ENCODE results near the gene SMIM20. TPM values are rescaled to one million over a fixed set of nuclear protein-coding genes. Genes with fewer than 3 reads are reported as not detected.
"Not testable (repeated sequence)": the region's sequence is repeated elsewhere in the genome, so short reads cannot be mapped to it uniquely, and the experiment has no call there.

SMIM20 gene
- 10 to 100 TPM; 36.4 to 59.4 (median 48.3) TPM for total RNA-seq

DNA sequence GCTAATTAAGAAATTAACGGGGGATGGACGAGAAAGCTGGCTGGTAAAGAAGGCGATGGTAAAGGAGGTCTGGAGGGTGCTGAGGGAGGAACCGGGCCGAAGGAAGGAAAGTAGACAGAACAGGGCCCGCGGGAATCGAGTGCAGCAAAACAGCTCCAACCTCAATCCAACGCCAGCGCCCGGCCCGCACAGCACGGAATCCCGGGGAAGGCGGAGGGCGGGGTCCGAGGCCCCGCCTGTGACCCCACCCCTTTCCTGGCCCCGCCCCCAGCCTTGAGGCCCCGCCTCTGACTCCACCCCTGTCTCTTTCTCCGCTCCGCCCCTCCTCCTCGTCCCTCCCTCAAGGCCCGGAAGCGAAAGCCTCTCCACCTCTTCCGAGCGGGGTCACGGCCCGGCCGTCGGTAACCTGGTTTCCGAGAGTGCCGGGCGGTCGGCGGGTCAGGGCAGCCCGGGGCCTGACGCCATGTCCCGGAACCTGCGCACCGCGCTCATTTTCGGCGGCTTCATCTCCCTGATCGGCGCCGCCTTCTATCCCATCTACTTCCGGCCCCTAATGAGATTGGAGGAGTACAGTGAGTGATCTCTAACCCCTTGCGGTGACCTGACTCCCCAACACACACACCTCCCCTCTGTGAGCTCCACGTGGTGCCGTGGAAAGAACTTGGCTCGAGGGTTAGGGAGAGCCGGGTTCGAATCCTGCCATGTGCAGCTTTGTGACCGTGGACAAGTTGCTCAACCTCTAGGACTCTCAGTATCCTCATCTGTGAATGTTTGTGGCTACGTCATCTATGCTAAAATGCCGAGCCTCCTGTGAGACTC, at the start of gene SMIM20:
SMIM20 (plus strand) TSS at position 370 of the 819 bp plus-strand sequence; CDS start at position 464, 94 bp downstream.
- no peaks in the 10 kb centered on the region for H3K36me3 ChIP-seq
- no peaks in the 10 kb centered on the region for H3K9me3 ChIP-seq
- peak; percentile 90 to 93 for DNase-seq
- no peaks in the 10 kb centered on the region for H3K27me3 ChIP-seq
- intact Hi-C loops (cut with DNase I; ENCODE audit: low total_unique reads) (loop anchor here (1.0 to 5.0 kb wide), 4 partner anchors 15 to 947 kb away; partner anchors contain the start of genes ANAPC4 and STIM2), in situ Hi-C loops (cut with MboI; ENCODE audit: low sequenced_read_pairs in 4 of 4) (loop anchor here in 3 of 4 donors (25.0 kb wide), 3 partner anchors 498 to 1327 kb away; partner anchors contain the start of genes STIM2 (in 3 of the 3) and DHX15 (in 1 of the 3))
- ATAC-seq = peak; percentile 96 to 97
- H3K27ac ChIP-seq = peak within 1 kb of the TSS; percentile 87 to 97 (median 90)
- peaks cover 14 to 15% of the 10 kb centered on the region in 2 donors for H3K4me1 ChIP-seq
- peak within 1 kb of the TSS; percentile 72 to 83 (median 76) for H3K4me3 ChIP-seq
- TF ChIP-seq, protein P1, sequence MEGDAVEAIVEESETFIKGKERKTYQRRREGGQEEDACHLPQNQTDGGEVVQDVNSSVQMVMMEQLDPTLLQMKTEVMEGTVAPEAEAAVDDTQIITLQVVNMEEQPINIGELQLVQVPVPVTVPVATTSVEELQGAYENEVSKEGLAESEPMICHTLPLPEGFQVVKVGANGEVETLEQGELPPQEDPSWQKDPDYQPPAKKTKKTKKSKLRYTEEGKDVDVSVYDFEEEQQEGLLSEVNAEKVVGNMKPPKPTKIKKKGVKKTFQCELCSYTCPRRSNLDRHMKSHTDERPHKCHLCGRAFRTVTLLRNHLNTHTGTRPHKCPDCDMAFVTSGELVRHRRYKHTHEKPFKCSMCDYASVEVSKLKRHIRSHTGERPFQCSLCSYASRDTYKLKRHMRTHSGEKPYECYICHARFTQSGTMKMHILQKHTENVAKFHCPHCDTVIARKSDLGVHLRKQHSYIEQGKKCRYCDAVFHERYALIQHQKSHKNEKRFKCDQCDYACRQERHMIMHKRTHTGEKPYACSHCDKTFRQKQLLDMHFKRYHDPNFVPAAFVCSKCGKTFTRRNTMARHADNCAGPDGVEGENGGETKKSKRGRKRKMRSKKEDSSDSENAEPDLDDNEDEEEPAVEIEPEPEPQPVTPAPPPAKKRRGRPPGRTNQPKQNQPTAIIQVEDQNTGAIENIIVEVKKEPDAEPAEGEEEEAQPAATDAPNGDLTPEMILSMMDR (IDR thresholded peaks at IDR 0.05 in 4 of 5, conservative IDR thresholded peaks at IDR 0.05 in 1 of 5) = no peak
- peak; percentile 77 to 78 for TF ChIP-seq POLR2A (IDR thresholded peaks at IDR 0.05)

GRCh38 chr4:25865586-25865985, 48.4 kb upstream of the SMIM20 start:
- in situ Hi-C loops (cut with MboI; ENCODE audit: low sequenced_read_pairs in 4 of 4) = no loop called here
- intact Hi-C loops (cut with DNase I; ENCODE audit: low total_unique reads) = no loop called here
- H3K27ac ChIP-seq = no peak overlapping the region
- H3K36me3 ChIP-seq = no peaks in the 10 kb centered on the region
- H3K4me3 ChIP-seq = no peak overlapping the region
- peaks cover 0 to 9% (median 0%) of the 10 kb centered on the region in 3 donors for H3K27me3 ChIP-seq
- DNase-seq (no peak), ATAC-seq (no peak)
- H3K9me3 ChIP-seq = no peaks in the 10 kb centered on the region
- TF ChIP-seq, protein P1 (IDR thresholded peaks at IDR 0.05 in 4 of 5, conservative IDR thresholded peaks at IDR 0.05 in 1 of 5) = no peak
- TF ChIP-seq POLR2A (IDR thresholded peaks at IDR 0.05) = no peak
- H3K4me1 ChIP-seq = peaks cover 0 to 11% of the 10 kb centered on the region in 2 donors

GRCh38 chr4:25866401-25866800, 47.6 kb upstream of the SMIM20 start:
- DNase-seq; H3K27ac ChIP-seq; H3K9me3 ChIP-seq; intact Hi-C loops (cut with DNase I; ENCODE audit: low total_unique reads); H3K36me3 ChIP-seq; H3K27me3 ChIP-seq; H3K4me1 ChIP-seq; H3K4me3 ChIP-seq; in situ Hi-C loops (cut with MboI; ENCODE audit: low sequenced_read_pairs in 4 of 4); ATAC-seq: not testable (repeated sequence)

DNA sequence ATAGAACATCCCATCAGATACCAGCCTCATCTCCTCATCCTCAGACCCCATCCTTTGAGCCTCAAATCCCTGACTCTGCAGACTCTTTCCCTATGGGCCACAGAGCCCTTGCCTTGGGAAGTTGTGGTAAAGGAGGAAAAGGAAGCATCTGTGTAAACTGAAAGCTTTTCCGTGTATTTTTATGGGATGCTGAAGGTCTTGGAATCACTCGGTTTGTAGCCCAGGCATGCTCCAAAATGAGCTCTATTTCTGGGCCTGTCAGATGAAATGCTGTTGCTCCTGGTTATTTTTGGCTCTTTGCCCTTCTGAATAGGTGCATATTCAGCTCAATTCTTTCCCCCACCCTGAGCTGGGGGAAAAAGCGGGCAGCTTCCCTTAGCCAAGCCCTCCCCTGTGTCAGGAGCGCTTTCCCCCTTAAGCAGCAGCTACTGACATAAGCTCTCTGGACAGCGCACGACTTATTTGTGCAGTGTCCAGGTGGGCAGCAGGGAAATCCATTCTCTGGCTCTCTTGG, 46.2 kb upstream of the SMIM20 start:
- Histone ChIP-seq H3K36me3 (no peaks in the 10 kb centered on the region), H3K27ac (no peak overlapping the region), H3K9me3 (no peaks in the 10 kb centered on the region), H3K4me3 (no peak overlapping the region), H3K4me1 (no peaks in the 10 kb centered on the region), H3K27me3 (no peaks in the 10 kb centered on the region)
- in situ Hi-C loops (cut with MboI; ENCODE audit: low sequenced_read_pairs in 4 of 4) (no loop called here), intact Hi-C loops (cut with DNase I; ENCODE audit: low total_unique reads) (no loop called here)
- DNase-seq (no peak), ATAC-seq (no peak)
- TF ChIP-seq POLR2A (IDR thresholded peaks at IDR 0.05) = no peak
- TF ChIP-seq, protein P1 (IDR thresholded peaks at IDR 0.05 in 4 of 5, conservative IDR thresholded peaks at IDR 0.05 in 1 of 5) = no peak

GRCh38 chr4:25870081-25870480, 43.9 kb upstream of the SMIM20 start:
- no peaks in the 10 kb centered on the region for H3K4me1 ChIP-seq
- no peaks in the 10 kb centered on the region for H3K27me3 ChIP-seq
- H3K9me3 ChIP-seq = no peaks in the 10 kb centered on the region
- H3K36me3 ChIP-seq = no peaks in the 10 kb centered on the region
- ATAC-seq = no peak
- H3K4me3 ChIP-seq = no peak overlapping the region
- intact Hi-C loops (cut with DNase I; ENCODE audit: low total_unique reads) = no loop called here
- TF ChIP-seq, protein P1 (IDR thresholded peaks at IDR 0.05 in 4 of 5, conservative IDR thresholded peaks at IDR 0.05 in 1 of 5) = no peak
- no peak for TF ChIP-seq POLR2A (IDR thresholded peaks at IDR 0.05)
- DNase-seq = no peak
- no peak overlapping the region for H3K27ac ChIP-seq
- in situ Hi-C loops (cut with MboI; ENCODE audit: low sequenced_read_pairs in 4 of 4) = no loop called here

Data from gastrocnemius medialis (tissue), 4 donors.